ENCODE measurements around the gene ACTL6B. TPM values are rescaled to one million over a fixed set of nuclear protein-coding genes. Genes with fewer than 3 reads are reported as not detected.
A peak's percentile ranks its signal among the peaks of the same experiment; 100 is the strongest.

ACTL6B gene
- total and polyA plus RNA-seq, 2 of the 8 experiments (the other 6 are each of a cell fraction or from before 2014, with no cell fraction given), result 2.1 to 4.5 TPM

DNA sequence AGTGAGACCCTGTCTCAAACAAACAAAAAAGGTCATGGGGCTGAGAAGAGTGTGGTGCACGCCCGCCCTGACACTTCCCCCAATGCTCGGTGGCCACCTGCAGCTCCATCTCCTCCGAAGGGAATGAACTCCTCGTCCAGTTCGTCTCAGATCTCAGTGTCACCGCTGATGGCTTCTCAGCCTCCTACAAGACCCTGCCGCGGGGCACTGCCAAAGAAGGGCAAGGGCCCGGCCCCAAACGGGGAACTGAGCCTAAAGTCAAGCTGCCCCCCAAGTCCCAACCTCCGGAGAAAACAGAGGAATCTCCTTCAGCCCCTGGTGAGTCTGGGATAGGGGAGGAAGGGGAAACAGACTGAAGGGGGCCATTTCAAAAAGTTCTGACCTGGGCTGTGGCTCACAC is 49.9 kb downstream of the ACTL6B start:
- Histone ChIP-seq H3K4me3 (ENCODE audit: extremely low read depth in 1 of 4, insufficient read depth in 2 of 4, low read depth in 3 of 4, low read length in 4 of 4) (peak overlapping the region in 1 of 4 experiments; percentile 82; a peak in 1 of 8 replicates), H2BK15ac (ENCODE audit: low read length) (0 out of 2 replicates have a peak overlapping the region, but pooled peaks have one; percentile 31), H3K23ac (ENCODE audit: insufficient read length) (no peak overlapping the region), H3K14ac (ENCODE audit: insufficient read length) (no peak overlapping the region), H3K4me1 (replicated peaks in 1 of 4; ENCODE audit: control insufficient read depth in 3 of 4, insufficient read depth in 4 of 4, low read length in 3 of 4) (peaks cover 0 to 25% (median 17%) of the 10 kb centered on the region in 4 experiments; a peak in 6 of 7 replicates), H2BK20ac (ENCODE audit: low read length) (no peak overlapping the region), H3K9ac (replicated peaks in 1 of 4; ENCODE audit: extremely low read depth in 1 of 4, low read depth in 3 of 4, low read length in 3 of 4) (no peak overlapping the region; a peak in 1 of 7 replicates), H2AK5ac (ENCODE audit: low read depth, low read length) (no peak overlapping the region), H2BK120ac (replicated peaks; ENCODE audit: low read depth, low read length) (no peak overlapping the region), H4K91ac (replicated peaks; ENCODE audit: insufficient read length, low read length) (no peak overlapping the region), H3K36me3 (ENCODE audit: control insufficient read depth in 2 of 4, insufficient read depth in 4 of 4, low read length in 3 of 4) (peaks cover 0 to 7% (median under 1%) of the 10 kb centered on the region in 4 experiments; a peak in 3 of 8 replicates), H3K56ac (replicated peaks; ENCODE audit: insufficient read length, low read depth, low read length) (no peak overlapping the region), H3K27ac (ENCODE audit: low read depth, low read length) (no peak overlapping the region), H3K79me2 (ENCODE audit: control insufficient read depth in 1 of 2, insufficient read depth in 2 of 2, low read length in 2 of 2) (peaks cover 0 to 3% of the 10 kb centered on the region in 2 experiments; a peak in 1 of 4 replicates), H3K9me3 (ENCODE audit: insufficient read depth in 2 of 2, low read depth in 1 of 2, low read length in 1 of 2) (no peaks in the 10 kb centered on the region), H2AFZ (ENCODE audit: low read length) (no peak overlapping the region), H4K20me1 (replicated peaks in 1 of 2; ENCODE audit: control insufficient read depth in 1 of 2, insufficient read depth in 2 of 2, low read length in 2 of 2) (no peaks in the 10 kb centered on the region), H3K18ac (ENCODE audit: extremely low read depth, low read length) (no peak overlapping the region; the same call in 1 of the 2 replicates), H4K8ac (ENCODE audit: extremely low read depth, insufficient read depth, low read length) (no peak overlapping the region), H3K79me1 (ENCODE audit: low read depth, low read length) (0 out of 2 replicates have a peak, but pooled peaks cover 2% of the 10 kb centered on the region), H2BK5ac (ENCODE audit: low read depth, low read length) (0 out of 2 replicates have a peak overlapping the region, but pooled peaks have one; percentile 24), H3K4me2 (ENCODE audit: insufficient read depth in 1 of 2, low read depth in 2 of 2, low read length in 2 of 2) (peak overlapping the region; percentile 98), H3K4ac (replicated peaks; ENCODE audit: insufficient read length, low read depth, low read length) (no peak overlapping the region), H3K27me3 (replicated peaks in 1 of 4; ENCODE audit: control insufficient read depth in 3 of 4, extremely low read depth in 1 of 4, insufficient read depth in 3 of 4, low read length in 3 of 4) (peaks cover 0 to 10% (median 4%) of the 10 kb centered on the region in 4 experiments; a peak in 2 of 7 replicates), H2BK12ac (ENCODE audit: low read depth, low read length) (peak overlapping the region; percentile 27; the same call in 1 of the 2 replicates), H4K5ac (ENCODE audit: insufficient read length, low read depth, low read length) (no peak overlapping the region), H3K23me2 (ENCODE audit: low read depth, low read length) (peaks cover 25% of the 10 kb centered on the region)
- DNase-seq (ENCODE audit: low read depth in 1 of 2, low spot score in 2 of 2) (no peak), FAIRE-seq (no peak)
- 79% methylated on average over 10 of the region's 12 CpGs; no CpG with 5 or more reads in 1 of the 2 experiments for WGBS, 2 experiments (ENCODE audit: extremely low coverage in 1 of 2, insufficient coverage in 1 of 2, insufficient read length in 1 of 2, insufficient replicate concordance in 2 of 2, low coverage in 1 of 2, low lambda C conversion rate in 2 of 2, missing lambda C conversion rate in 1 of 2)
- CTCF ChIA-PET (ENCODE audit: partially characterized antibody), result interaction anchor here (0.8 to 5.4 kb wide), 12 partner anchors 21 to 207 kb away, joined by 3 to 39 read pairs (median 4); partner anchors contain the start of genes FBXO24, GIGYF1 and LRCH4
- POLR2A ChIA-PET (ENCODE audit: partially characterized antibody), result interaction anchor here (0.7 to 8.9 kb wide), 8 partner anchors 14 to 177 kb away, joined by 3 to 172 read pairs (median 4); partner anchors contain the start of genes FBXO24, GIGYF1, LRCH4 and ZCWPW1
- TF ChIP-seq NANOG (IDR thresholded peaks at IDR 0.05; ENCODE audit: insufficient read depth, low read depth, low read length, poor library complexity, severe bottlenecking) (no peak), ATF3 (IDR thresholded peaks at IDR 0.05; ENCODE audit: insufficient read depth, low read depth, low read length) (no peak), MAX (IDR thresholded peaks at IDR 0.05) (no peak), SIN3A (conservative IDR thresholded peaks at IDR 0.05 in 1 of 2, IDR thresholded peaks at IDR 0.05 in 1 of 2; ENCODE audit: low read depth in 1 of 2, low read length in 2 of 2) (no peak), KDM5A (IDR thresholded peaks at IDR 0.05; ENCODE audit: low read length) (no peak), CTCF (IDR thresholded peaks at IDR 0.05; ENCODE audit: control extremely low read depth in 1 of 3, insufficient read depth in 1 of 3, low read depth in 1 of 3, low read length in 3 of 3) (no peak)

All from H1 (cell line).